RPMI8226 (cell line): ENCODE results near the gene TUBB.
"Not testable (repeated sequence)": the region's sequence is repeated elsewhere in the genome, so short reads cannot be mapped to it uniquely, and the experiment has no call there.

Experiments
- DNase-seq: peaks from one replicate; pipeline ENCODE4 v3.0.0-alpha.2; 2015

Gene TUBB

GRCh38 chr6:30719356-30719755, 796 bp upstream of the TUBB start:
- DNase-seq, result no peak

DNA sequence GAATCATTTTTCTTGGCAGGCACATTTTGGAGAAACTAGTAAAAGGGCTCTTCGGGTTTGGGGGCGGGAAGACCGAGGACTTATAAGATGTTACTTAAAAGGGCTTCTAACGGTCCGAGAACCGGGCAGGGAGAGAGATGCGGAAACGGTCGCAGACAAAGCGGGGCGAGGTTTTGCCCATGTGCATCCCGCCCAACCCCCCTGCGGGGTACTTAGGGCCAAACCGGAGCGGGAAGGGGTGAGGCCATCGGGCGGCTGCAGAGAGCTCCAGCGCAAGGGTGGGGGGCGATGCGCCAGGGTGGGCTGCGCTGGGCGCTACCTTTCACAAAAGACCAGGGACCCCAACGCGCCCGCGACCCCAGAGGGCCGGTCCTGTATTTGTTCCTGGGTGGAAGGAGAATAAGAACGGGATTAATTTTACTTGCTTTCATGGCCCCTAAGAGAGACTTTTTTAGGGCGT, 616 bp downstream of the TUBB start:
- peak; percentile 90 for DNase-seq

DNA sequence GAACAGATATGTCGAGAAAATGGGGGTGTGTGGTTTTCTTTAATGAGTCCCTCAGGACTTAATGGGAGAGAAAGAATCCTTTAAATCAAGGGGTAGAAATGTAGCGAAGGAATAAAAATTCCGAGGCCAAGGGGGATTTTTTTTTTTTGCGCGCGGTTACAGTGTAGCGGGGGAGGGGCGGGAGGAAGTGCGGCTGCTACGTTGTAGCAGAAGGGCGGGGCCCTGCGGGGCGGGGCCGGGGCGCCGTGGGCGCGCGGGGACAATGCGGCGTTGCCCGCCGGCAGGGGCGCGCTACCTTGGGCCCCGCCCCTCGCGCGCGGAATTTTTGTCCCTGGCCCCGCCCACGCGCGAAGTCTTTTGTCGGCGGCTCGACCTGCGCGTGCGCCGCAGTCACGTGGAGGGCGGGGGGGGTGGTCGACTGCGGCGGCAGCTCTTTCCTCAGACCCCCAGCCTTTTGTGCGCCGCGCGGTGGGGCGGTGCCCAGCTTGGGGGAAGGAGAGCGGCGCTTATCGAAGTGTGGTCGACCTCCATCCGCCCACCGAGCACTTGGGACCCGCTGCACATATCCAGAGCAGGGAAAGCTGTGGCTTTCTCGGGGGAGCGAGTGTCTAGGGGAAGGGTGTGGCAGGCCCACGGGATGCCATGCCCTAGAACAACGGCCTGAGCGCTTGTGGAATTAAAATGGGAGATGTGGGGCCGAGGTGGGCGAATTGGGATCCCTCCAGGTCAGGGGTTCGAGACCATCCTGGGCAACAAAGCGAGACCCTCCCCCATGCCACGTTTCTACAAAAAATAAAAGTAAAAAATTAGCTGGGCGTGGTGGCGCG, 1.3 kb downstream of the TUBB start:
- DNase-seq, result peak; percentile 97

DNA sequence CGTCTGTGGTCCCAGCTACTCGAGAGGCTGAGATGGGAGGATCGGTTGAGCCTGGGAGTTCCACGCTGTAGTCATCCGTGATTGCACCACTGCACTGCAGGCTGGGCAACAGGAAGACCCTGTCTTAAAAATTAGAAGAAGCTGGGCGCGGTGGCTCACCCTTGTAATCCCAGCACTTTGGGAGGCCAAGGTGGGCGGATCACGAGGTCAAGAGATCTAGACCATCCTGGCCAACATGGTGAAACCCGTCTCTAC, 1.8 kb downstream of the TUBB start:
- peak; percentile 31 for DNase-seq

DNA sequence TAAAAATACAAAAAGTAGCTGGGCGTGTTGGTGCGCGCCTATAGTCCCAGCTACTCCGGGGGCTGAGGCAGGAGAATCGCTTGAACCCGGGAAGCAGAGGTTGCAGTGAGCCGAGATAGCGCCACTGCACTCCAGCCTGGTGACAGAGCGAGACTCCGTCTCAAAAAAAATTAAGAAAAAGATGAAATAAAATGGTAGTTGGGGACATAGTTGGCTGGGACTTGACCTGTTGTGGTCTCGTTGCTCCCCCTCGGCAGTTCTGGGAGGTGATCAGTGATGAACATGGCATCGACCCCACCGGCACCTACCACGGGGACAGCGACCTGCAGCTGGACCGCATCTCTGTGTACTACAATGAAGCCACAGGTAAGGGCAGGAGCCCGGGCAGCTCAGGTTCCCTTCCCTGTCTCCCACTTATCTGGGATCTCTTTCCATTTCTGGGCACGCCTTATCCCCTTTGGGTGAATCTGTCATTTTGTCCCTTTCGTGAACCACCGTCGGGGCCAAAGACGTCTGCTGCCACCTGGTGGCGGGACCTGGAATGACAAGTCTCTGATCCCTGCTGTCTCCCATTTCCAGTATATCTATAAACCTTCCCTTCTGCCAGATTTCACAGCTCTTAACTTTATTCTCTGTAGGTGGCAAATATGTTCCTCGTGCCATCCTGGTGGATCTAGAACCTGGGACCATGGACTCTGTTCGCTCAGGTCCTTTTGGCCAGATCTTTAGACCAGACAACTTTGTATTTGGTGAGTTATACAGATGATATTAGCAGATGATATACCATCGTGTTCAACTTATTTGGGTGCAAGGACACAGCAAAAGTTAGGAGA, 2.3 kb downstream of the TUBB start:
- peak; percentile 83 for DNase-seq

- DNase-seq, result not testable (repeated sequence)
These were observed 3.1 kb downstream of the TUBB start for GRCh38 chr6:30723159-30723842.

GRCh38 chr6:30723843-30724741, 3.9 kb downstream of the TUBB start:
- not testable (repeated sequence) for DNase-seq

- no peak for DNase-seq
These were observed 4.9 kb downstream of the TUBB start for GRCh38 chr6:30724906-30725667.

GRCh38 chr6:30725713-30726505, 5.8 kb downstream of the TUBB start:
- no peak for DNase-seq

DNA sequence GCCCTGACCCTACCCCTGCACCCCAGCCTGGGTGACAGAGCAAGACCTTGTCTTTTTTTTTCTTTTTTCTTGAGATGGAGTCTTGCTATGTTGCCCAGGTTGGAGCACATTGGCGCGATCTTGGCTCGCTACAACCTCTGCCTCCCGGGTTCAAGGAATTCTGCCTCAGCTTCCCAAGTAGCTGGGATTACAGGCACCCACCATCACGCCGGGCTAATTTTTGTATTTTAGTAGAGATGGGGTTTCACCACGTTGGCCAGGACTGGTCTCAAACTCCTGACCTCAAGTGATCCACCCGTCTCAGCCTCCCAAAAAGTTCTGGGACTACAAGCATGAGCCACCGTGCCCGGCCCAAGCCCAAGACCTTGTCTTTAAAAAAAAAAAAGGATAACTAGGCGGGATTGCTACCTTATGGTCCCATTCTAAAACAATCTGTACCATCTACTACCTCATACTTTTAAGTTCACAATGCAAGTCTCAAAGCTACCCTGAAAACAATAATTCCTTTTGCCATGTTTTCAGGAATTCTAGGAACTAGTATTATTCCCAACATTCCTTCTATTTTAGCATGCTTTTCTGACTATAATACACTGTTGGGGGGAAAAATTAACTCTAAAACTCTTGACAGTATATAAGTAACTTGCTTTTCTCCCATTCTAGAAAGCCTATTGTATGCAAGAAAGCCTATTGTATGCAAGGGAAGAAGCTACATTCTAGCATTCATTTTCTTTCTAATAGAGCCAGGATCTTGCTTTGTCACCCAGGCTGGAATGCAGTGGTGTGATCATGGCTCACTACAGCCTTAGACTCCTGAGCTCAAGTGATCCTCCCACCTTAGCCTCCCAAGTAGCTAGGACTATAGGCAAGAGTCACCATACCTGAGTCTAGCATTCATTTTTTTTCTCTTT, 6.6 kb downstream of the TUBB start:
- DNase-seq, result no peak

DNA sequence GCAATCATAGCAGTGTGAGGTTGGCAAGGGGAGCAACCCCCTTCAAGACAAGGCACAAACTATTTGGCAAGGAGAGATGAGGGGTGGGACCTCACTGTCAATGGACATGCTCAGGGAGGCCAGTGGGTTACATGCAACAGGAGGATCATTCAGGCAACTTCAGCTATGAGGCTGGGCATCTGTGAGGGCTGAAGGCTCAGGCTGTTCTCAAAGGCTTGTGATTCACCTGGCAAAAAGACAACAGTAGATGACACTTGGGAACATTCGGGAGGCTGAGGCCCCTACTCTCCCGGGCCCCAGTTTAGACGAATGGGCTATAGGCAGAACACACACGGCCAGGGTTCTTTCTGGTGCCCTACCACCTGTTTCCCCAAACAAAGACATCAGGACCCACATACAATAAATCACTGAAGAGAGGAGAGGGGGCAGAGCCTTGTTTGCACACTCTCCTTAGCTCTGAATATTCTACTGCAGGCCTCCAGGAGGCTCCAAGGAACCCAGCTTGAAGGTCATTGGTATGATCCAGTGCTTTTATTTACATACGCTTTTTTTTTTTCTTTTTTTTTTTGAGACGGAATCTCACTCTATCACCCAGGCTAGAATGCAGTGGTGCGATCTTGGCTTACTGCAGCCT, 7.9 kb downstream of the TUBB start:
- DNase-seq, result no peak

- peak; percentile 93 for DNase-seq
These were observed 10.7 kb downstream of the TUBB start for GRCh38 chr6:30730601-30731435.

DNA sequence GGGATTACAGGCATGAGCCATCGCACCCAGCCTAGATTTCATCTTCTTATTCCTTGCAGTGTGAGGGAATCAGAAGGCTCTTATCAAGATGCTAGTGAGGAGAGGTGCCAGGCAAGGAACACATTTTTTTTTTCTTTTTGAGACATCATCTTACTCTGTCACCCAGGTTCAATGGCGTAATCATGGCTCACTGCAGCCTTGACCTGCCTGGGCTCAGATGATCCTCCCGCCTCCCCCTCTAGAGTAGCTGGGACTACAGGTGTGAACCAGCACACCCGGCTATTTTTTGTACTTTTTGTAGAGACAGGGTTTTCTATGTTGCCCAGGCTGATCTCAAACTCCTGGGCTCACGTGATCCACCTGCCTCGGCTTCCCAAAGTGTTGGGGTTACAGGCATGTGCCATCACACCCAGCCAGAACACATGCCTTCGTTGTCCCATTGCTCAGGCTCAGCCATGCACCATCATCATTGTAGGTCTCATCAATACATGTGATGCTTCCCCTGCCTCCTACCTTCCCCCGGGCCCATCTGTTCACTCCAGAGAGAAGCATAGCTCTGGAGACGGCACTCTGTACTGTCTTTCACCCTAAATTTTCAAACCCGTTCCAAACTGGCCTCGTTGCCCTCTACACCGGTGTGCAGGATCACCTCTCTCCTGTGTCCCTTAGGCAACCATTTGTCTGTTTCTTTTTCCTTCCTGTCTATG, 12.2 kb downstream of the TUBB start:
- no peak for DNase-seq

DNA sequence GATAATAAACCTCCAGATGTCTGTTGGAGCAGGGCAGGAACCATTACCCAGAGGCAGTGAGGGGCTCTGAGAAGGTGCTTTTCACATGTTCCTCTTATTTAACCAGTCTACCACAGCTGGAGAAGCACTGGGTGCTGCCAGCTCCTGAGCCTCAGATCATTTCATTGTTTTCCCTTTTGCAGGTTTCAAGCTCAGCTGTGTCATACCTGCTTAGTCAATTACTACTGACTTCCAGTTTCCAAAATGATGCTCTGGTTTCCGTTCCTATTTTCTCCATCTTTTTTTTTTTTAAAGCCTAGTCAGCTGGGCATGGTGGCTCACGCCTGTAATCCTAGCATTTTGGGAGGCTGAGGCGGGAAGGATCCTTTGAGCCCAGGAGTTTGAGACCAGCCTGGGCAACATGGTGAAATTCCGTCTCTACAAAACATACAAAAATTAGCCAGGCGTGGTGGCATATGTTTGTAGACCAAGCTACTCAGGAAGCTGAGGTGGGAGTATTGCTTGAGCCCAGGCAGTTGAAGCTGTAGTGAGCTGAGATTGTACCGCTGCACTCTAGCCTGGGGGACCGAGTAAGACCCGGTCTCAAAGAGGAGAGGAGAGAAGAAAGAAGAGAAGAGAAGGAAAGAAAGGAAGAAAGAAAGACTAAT, 15.6 kb downstream of the TUBB start:
- DNase-seq, result no peak

- DNase-seq, result no peak
These were observed 18.4 kb downstream of the TUBB start for GRCh38 chr6:30738532-30738931.

DNA sequence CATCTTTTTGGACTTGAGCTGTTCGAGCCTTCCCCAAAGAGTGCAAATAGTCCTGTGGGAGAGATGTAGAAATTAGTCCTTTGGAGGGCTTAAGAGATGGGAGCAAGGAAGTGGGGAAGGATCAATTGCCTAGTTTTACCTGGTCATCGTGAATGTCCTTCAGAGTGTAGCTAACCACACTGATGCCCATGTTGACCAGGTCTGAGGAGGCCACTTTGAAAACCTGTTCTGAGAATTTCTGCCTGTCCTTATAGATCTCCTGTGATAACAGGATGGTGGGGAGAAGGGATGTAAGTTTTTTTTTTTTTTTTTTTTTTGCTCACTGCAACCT, 20.4 kb downstream of the TUBB start:
- no peak for DNase-seq

- no peak for DNase-seq
These were observed 21.1 kb downstream of the TUBB start for GRCh38 chr6:30741063-30741779.
